Frontal cortex (tissue), 4 donors: ENCODE results near the gene SMG6. TPM values are rescaled to one million over a fixed set of nuclear protein-coding genes. Genes with fewer than 3 reads are reported as not detected.

ENCODE experiments used
- DNase-seq, 2 donors: peaks; one replicate each; pipeline ENCODE4 v3.0.0; 2012; ENCODE audit warnings: low spot score in 2 of 2
- FAIRE-seq: peaks from 2 replicates; lab custom pipeline; 2012; peaks lifted over from hg19 to GRCh38; lab: Jason Lieb, UNC
- total RNA-seq: library from RNA; depleted of rRNA; stranded (reverse); fragments of >200 nt; gene quantifications from one replicate; pipeline ENCODE4 v1.2.3, GENCODE V29; 2014
- donor health status: control.
- donor health status: control.
- donor health status: control.

SMG6 gene
- total RNA-seq, 1 donor from 2014 or later = 17.5 TPM

DNA sequence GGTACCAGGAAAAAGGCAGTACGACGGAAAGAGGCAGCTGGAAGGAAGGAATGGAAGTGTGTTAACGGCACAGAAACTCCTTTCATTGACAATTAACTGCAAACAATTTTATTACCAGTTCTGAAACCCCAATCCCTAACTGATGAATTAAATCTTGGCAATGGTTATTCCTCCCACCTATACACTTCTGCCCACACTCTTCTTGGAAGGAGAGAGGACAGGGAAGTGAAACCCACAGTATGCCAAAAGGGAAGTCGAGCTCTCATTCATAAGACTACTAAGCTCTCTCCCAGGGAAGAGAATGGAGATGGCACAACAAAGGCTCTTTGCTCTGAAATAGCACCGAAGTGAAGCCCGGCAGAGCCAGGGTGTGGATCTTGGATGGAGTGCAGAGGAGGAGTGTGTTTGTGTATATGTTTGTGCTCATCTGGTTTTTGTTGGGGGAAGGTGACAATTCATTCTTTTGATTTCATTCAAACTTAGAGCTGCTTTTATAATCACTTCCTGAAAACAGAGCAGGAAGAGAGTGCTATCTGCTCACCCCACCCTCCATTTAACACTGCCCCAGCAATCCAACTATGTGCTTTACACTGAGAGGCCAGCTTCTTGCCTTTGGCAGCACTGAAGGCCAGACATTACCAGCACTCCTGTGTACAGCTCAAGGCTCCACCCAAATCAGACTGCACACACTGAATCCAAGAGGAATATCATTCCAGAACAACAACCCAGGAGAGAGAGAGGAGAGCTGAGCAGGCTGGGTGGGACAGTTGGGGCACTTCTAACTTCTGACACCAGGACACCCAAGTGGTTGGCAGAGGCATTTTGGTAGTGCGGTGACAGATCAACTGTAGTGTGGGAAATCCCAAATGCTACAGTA lies 180.0 kb downstream of the SMG6 start:
- FAIRE-seq (no peak), DNase-seq (peak; percentile 46 to 57)

DNA sequence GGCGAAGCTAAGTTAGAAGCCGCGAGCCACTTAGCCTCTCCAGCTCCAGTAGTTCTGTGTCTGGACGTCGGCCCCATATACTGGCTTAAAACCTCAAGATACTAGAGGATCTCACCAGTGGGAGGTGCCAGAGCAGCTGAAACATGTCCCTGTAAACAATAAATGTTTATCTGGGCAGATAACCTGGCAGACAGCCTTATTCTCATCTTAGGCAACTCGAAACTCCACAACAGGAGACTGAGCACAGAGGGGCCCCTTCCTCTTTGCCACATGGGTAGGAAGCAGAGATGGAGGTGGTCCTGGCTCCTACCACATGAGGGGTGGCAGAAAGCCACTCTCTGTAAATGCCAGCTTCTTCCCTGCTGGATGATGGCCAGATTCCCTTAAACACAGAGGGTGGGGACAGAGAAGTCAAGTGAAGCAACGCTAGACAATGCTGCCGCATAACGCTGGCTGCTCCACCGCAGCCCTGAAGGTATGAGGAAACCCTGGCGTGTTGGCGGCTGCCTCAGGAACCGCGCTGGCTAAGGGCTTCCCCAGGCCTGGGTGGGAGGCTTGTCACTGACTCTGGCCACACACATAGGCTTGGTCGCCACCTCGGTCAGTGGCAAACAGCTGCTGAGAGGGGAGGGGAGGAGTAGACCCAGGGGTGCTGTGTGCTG lies 180.8 kb downstream of the SMG6 start:
- DNase-seq (peak; percentile 37 to 50), FAIRE-seq (no peak)

DNA sequence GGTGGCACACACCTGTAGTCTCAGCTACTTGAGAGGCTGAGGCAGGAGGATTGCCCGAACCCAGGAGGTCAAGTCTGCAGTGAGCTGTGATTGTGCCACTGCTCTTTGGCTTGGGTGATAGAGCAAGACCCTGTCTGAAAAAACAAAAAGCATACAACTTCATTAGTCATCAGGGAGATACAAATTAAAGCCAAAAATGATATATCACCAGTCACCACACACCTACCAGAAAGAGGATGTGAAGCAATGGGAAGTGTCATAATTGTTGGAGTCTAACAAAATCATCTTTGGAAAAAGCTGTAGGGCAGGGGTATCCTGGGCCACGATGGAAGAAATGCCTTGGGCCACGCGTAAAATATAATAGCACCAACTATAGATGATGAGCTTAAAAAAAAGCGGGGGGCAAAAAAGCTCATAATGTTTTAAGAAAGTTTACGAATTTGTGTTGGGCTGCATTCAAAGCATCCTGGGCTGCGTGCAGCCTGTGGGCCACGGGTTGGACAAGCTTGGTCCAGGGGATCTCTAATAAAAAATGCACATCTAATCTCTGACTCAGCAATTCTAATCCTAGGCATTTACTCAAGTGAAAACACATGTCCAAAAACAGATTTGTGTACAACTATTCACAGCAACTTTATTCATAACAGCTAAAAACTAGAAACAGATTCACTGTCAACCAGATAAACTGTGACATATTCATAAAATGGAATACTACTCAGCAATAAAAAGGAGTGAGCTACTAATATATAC lies 182.8 kb downstream of the SMG6 start:
- DNase-seq (no peak), FAIRE-seq (no peak)

DNA sequence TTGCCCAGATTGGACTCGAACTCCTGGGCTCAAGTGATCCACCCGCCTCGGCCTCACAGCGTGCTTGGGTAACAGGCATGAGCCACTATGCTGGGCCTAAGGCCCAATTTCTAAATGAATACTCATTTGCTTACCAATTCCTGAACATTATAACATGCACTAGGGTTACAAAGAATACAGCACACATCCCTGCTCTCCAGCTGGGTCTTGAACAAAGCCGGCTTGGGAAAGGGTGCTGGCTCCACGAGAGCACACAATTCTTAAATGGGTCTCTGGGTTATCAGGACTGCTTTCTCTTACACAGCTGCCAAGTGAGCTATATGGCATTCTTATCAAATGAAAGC lies 190.3 kb downstream of the SMG6 start:
- DNase-seq = no peak
- FAIRE-seq = no peak

DNA sequence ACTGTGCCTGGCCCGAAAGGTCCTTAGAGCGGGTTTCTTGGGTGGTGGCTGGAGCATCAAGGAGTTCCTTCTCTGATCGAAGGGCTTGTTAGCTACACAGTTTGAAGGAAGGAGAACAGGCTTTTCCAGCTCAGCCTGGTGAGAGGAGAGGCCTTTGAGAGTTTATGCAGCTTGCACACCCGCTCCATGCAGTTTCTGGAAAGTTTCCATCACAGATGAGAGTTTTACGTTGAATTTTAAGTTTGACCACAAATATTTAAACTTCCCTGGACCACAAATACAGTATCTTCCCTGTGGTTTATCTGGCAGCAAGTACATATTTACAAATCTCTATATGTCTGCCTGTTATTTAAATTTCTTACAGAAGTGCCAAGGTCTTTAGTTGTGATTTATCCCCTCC lies 191.9 kb downstream of the SMG6 start:
- DNase-seq = no peak
- no peak for FAIRE-seq

DNA sequence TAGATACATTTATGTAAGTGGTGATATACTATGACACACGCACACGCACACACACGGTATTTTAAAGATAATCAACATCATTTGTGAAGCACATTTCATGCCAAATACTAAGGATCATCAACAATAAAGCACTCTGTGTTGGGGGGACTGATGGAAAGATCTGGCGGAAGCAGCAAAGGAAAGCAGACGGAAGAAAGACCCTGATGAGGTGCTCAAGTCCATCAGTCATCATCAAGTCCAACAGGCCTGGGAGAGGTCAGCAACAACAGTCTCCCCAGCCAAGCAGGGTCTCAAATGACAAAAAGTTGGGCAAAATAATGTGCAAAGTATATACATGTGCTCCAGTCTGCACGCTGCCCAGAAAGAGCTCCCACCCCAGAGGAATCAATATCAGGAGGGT lies 193.1 kb downstream of the SMG6 start:
- DNase-seq = no peak
- no peak for FAIRE-seq

DNA sequence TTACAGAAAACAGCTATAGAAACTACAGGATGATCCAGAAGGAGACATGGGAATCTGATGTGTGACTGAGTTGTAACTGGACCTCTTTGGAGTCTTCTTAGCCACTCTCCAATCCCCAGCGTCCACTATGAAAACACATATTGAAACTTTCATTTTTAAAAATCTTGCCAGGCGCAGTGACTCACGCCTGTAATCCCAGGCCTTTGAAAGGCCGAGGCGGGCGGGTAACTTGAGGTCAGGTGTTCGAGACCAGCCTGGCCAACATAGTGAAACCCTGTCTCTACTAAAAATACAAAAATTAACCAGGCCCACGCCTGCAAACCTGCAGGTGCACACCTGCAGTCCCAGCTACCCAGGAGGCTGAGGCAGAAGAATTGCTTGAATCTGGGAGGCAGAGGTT lies 195.4 kb downstream of the SMG6 start:
- no peak for FAIRE-seq
- DNase-seq = no peak

DNA sequence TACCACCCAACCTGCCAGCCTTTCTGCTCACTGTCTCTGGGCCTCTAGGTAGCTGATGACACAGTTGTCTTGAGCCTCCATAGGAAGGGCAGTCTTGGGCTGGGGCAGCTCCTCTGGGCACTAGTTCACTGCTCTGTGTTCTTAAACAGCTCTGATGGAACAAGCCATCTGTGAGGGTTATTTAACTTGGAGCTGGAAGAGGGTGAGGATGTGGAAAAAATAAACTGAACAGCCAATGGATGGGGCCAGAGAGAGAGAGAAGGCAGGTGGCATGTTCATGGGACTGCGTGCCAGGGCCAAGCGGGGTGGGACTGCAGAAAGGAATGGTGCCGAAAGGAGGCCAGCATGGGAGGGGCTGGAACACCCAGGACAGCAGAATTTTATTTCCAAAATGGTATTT lies 196.1 kb downstream of the SMG6 start:
- no peak for DNase-seq
- FAIRE-seq = no peak

DNA sequence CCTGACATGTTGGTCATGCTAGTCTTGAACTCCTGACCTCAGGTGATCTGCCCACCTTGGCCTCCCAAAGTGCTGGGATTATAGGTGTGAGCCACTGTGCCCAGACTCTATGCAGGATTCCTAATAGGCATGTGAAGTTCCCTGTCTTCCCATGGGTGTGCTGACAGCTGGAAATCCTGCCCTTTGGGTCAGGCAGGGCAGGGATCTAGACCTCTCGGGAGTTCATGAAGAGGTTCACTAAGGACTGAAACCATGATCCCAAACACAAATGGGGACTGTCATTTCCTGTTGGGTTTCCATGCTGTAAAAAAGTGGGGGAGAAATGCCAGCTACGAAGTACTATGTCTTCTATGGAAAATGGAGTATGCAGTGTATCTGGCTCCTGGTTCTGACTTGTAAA lies 196.5 kb downstream of the SMG6 start:
- DNase-seq (no peak), FAIRE-seq (no peak)

DNA sequence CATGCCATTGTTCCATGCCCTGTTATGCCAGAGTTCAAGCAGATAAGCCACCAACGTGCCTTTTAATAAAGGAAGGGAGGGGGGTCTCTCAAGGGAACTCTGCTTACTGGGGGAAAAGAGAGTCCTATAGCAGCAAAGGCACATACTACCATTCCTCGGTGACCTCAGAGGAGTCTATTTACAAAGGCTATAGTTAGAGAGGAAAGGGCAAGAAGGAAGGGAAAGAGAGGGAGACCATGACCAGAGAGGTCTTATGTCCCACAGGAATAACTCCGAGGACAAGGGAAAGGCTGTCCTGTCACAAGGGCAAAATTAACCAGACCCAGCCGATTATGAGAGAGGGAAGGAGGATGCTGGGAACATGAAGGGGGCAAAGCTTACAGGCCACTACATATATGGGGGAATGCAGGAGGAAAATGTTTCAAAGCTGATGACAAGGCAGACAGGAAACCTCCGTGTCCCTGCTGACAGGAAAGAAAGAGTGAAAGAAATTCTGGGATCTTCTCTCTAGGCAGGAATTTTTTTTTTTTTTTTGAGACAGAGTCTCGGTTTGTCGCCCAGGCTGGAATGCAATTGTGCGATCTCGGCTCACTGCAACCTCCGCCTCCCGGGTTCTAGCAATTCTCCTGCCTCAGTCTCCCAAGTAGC lies 197.2 kb downstream of the SMG6 start:
- DNase-seq = no peak
- FAIRE-seq = no peak

DNA sequence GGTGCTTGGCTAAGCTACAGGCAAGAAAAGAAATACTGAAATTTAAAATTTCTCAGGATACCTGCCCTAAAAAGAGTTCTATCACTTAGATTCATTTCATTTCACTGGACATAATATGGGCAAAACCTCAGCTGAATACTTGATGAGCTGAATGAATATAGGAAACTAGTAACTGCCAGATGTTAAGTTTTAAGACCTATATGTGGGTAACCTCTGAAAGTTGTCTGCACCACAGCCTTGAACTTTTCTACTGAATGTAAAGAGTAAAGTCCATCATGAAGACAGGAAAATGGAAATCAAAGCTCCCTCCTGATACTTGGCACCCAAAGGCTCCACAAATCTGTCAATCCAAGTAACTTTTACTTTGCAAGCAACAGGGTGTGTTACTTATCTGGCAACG lies 197.9 kb downstream of the SMG6 start:
- FAIRE-seq (no peak), DNase-seq (no peak)

DNA sequence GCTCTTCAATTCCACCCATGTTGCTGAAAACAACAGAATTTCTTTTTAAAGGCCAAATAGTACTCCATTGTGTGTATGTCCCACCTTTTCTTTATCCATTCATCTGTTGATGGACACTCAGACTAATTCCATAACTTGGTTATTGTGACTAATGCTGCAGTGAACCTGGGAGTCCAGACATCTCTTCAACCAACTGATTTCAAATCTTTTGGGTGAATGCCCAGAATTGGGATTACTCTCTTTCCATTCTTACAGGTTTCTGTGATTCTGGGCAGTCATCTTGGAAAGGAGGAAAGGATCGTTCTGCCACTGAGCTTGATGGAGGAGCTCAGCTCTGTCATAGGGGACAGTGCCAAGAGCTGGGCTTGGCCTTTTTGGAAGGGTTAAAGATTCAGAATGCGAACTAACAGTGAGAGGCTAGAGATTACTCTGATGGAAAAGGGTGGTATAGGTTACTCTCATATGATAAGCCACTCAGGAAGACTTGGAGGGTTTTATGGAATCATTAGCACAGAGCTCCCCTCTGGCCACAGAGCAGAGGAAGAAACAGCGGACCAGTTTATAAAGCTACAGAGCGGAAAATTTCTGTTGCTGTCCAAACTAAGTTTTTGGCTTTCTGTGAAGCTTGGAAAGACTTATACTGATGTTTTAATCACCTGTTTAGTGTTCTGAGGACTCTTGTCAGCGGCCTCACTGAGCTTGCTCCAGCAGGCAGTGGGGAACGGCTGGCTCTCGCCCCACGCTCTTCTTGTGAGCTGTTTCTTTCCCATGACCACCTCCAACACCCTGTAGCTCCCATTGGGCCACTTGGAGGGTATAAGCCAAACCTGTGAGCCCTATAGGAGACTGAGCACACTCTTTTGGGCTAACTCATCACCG lies 200.4 kb downstream of the SMG6 start:
- FAIRE-seq = no peak

DNA sequence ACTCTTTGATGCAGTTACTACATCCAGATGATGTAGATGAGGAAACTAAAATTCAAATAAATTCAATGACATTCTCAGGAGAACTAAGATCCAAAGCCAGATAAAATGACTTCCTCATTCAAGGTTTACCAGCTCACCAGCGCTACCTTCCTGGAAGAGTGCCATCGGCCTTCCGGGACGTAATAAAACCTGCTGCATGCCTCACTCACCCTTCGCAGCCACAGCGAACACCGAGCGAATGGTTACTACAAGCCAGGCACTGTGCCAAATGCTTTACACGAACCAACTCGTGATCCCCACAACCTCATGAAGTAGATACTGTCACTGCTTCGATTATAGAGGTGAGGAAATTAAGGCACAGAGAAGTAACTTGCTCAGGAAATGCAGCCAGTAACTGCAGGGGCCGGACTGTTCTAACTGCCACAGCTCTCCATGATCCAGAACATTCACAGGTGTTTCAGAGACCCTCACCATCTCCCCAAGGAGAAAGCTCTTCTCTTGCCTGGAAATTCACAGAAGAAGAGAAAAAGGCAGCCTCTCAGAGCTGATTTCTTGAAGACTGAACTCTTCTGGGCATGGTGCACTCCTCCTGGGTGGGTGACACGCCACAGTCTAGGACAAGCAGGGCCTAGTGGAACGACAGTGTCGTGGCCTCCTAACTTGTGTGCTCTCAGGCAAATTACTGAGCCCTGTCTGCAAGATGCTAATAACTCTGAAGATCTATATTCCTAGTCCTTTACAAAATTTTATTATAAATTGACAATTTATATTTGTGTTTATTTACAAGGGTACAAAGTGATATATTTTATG lies 201.9 kb downstream of the SMG6 start:
- FAIRE-seq = no peak
- DNase-seq = no peak

More for the DNA sequence above, 200.4 kb downstream of the SMG6 start:
- DNase-seq = no peak

DNA sequence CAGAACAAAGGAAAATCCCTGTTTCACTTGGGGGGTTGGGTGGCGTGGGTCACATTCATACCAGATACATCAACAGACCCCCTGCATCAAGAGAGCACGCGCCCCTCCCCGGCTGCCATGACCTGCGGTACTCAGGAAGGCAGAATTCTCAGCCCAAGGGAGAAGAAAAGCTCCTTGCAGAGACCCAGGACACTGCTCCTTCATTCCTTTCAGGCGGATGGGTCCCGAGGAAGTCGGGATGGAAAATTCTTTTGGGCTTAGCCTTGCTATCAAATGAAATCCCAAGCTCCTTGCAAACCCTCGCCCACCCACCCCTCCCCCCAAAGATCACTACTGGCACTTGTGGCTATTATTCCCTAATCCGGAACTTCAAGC lies 208.1 kb downstream of the SMG6 start:
- no peak for DNase-seq
- no peak for FAIRE-seq

DNA sequence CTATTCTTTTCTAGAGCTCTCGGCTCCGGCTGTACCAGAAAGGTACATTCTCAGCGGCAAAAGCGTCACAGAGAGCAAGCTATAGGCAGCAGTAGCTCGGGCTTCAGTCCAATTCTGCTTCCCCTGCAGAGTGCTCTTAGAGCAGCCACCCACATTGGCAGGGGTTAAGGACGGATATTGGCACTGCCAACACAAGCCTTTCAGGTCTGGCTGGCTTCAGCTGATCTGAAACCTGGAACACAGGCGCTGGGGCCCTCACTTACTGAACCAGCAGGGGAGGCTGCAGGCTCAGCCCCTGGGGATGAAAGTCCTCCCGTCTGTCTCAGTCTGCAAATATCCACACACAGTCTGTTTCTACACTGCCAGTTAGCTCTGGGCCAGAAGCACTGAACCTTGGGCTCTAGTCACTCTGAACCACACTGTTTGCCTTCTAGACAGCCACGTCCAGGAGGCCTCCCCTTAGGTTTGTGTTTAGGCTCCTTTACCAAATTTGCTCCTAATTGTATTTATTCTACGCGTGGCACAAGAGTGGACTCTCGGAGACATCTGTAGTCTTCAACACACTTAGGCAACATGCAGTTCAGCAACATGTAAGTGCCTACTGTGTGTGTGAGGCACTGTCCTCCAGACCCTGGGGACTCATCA lies 208.6 kb downstream of the SMG6 start:
- FAIRE-seq = no peak
- DNase-seq = peak in 1 of 2 donors; percentile 58

DNA sequence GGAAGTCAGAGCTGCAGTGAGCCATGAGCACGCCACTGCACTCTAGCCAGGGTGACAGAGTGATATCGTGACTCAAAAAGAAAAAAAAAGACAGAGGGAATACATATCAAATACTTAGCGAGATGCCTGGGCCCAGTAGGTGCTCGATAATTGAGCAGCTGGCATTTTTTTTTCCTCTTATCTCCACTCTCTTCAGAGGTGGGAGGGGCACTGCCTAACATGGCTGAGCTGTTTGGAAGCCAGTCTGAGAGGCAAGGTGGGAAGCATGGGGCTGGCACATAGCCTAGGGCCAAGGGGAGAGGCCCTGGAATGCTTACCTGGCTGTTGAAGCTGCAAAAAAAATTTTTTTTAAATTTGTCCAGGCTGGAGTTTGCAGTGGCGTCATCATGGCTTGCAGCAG lies 210.2 kb downstream of the SMG6 start:
- no peak for DNase-seq
- no peak for FAIRE-seq

DNA sequence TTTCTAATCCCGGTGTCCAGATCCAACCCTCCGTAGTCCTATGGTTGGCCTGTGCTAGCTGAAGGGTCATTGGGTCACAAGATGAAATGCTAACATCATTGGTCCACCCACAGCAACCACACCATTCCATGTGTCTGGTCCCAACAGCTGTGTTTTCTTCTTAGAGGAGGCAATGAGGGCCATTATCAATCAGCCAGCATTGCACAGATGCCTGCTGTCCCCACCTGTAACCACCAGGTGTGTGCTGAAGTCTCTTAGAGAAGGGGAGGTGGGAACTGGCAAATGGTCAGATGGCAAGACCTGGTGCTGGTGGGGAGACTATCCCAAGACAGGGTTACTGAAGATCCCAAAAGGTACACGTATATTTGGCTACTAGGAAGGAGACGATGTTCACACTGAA lies 211.3 kb downstream of the SMG6 start:
- no peak for DNase-seq
- no peak for FAIRE-seq

DNA sequence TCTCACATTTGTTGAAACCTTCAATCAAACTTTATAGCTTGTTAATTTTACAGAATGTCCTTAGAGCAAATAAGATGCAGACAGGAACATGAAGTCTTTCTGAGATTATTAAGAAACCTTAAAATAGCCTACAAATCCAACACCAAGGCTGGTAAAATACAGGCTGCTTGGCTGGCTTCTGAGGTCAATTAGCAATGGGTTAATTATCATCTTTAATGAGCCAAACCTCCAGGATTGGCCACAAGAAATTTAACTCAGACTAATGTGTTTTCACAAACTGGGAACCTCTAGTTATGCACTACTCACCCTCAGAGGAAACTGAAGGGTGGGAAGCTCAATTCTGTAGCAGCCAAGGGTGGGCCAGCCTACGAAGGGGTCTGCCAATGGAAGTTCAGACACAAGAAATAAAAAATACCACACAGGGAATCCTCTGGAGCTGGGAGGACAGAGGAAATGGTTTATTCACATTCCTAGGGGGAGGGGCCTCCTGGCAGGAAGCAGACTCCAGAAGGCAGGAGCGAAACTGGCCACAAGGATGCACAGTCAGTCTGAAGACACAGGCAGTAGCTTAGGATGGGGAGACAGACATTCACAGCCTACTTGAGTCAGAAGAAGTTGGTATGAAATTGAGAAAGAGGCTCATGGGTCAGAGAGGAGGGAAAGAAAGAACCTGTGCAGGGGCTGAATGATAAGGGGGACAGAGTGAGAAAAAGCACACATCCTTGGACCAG lies 212.6 kb downstream of the SMG6 start:
- DNase-seq = no peak
- FAIRE-seq = no peak
